Karpas-422 (cell line): ENCODE results near the gene PTGR3. TPM values are rescaled to one million over a fixed set of nuclear protein-coding genes. Genes with fewer than 3 reads are reported as not detected.

Experiments used
- DNase-seq: peaks from one replicate; pipeline ENCODE4 v3.0.0-alpha.2; 2015
- H2AFZ ChIP-seq: fragments of 200-600 bp; sonication (generic); 2 replicates; pipeline ENCODE4 v1.6.1; 2014; ENCODE audit warnings: antibody characterized with exemption, low read length, mixed read lengths
- H3K27ac ChIP-seq: fragments of 200-600 bp; sonication (generic); 2 replicates; pipeline ENCODE4 v1.5.1; 2014; ENCODE audit warnings: mild to moderate bottlenecking, low read length, moderate library complexity
- H3K27me3 ChIP-seq: fragments of 200-600 bp; sonication (generic); 2 replicates; pipeline ENCODE4 v1.6.1; 2014; ENCODE audit warnings: low read length, mixed read lengths
- H3K36me3 ChIP-seq: fragments of 200-600 bp; sonication (generic); 2 replicates; pipeline ENCODE4 v1.6.1; 2014; ENCODE audit warnings: low read length, mixed read lengths; ENCODE audit not compliant: insufficient read depth
- H3K4me1 ChIP-seq: fragments of 200-600 bp; sonication (generic); 2 replicates; pipeline ENCODE4 v1.6.1; 2014; ENCODE audit warnings: mild to moderate bottlenecking, low read length, mixed read lengths
- H3K4me2 ChIP-seq: fragments of 200-600 bp; sonication (generic); 2 replicates; pipeline ENCODE4 v1.6.1; 2014; ENCODE audit warnings: low read length, low read depth, mild to moderate bottlenecking; ENCODE audit not compliant: poor library complexity, severe bottlenecking
- H3K4me3 ChIP-seq: fragments of 200-600 bp; sonication (generic); 2 replicates; pipeline ENCODE4 v1.5.1; 2014; ENCODE audit warnings: mild to moderate bottlenecking, antibody characterized with exemption, low read length, mixed read lengths
- H3K79me2 ChIP-seq: fragments of 200-600 bp; sonication (generic); 2 replicates; pipeline ENCODE4 v1.6.1; 2014; ENCODE audit warnings: mild to moderate bottlenecking, low read length, mixed read lengths
- H3K9ac ChIP-seq: fragments of 200-600 bp; sonication (generic); 2 replicates; pipeline ENCODE4 v1.6.0; 2014; ENCODE audit warnings: low read length
- H3K9me2 ChIP-seq: fragments of 200-600 bp; sonication (generic), shearing (Covaris generic); replicated peaks from 2 replicates; pipeline ENCODE4 v1.6.0; 2014; ENCODE audit warnings: mild to moderate bottlenecking, low read length, moderate library complexity; ENCODE audit not compliant: insufficient read depth
- H3K9me3 ChIP-seq: fragments of 300-700, 200-600 bp; sonication (generic); 2 replicates; pipeline ENCODE4 v1.6.1; 2014; ENCODE audit warnings: low read length, mixed read lengths
- H4K20me1 ChIP-seq: fragments of 200-600 bp; sonication (generic); 2 replicates; pipeline ENCODE4 v1.6.1; 2014; ENCODE audit warnings: mild to moderate bottlenecking, antibody characterized with exemption, low read length, low read depth; ENCODE audit not compliant: insufficient read depth
- total RNA-seq: library from RNA; depleted of rRNA; stranded (reverse); fragments of >200 nt; shearing (Covaris generic); gene quantifications from 2 replicates; pipeline ENCODE4 v1.2.3, GENCODE V29; 2014; ENCODE audit warnings: low replicate concordance

PTGR3 gene
- total RNA-seq, 1 experiment from 2014 or later, result 6.6 TPM

- Histone ChIP-seq H3K4me2 (no peak overlapping the region), H3K4me3 (no peak overlapping the region)
Observed at GRCh38 chr18:75221397-75221796, 12.5 kb upstream of the PTGR3 start.

DNA sequence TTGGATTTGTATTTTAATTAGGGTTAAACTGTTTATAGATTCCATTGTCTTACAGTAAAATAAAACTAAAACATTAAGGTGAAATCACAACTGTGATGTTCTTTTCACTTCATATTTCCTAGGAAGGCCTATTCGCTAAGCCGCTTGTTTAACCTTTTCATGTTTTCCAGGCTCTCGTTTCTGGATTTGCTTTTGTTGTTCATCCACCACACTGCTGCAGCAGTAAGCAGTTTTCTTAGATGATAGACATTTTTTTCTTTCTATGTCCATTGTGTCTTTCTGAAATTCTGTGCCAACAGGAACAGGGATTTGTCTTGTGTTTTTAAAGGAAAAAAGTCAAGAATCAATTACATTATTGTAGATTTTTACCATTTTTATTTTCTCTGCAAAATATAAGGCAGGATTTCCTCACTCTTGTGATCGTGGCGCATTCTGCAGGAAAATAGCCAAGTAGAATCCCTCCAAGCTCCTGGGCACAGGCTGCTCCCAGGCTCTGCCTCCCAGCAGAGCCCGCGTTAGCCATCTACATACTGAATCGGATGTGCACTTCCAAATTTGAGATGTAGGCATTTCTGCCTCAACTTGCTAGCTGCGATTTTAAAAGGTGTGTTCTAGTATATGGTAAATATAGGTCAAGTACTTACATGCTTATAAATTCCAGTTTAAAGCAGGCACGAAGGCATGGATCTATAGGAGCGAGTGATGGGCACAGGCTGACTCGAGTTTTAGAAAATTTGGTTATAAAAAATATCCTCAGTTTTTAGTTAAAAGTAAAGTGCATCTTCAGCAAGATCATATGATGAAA is 11.8 kb upstream of the PTGR3 start:
- Histone ChIP-seq H2AFZ (no peak overlapping the region), H3K9me2 (no peaks in the 10 kb centered on the region), H3K4me3 (no peak overlapping the region), H3K4me2 (no peak overlapping the region), H3K36me3 (no peaks in the 10 kb centered on the region), H3K79me2 (no peaks in the 10 kb centered on the region), H3K4me1 (no peaks in the 10 kb centered on the region), H3K9me3 (no peaks in the 10 kb centered on the region), H3K27me3 (no peaks in the 10 kb centered on the region), H4K20me1 (peaks cover 45% of the 10 kb centered on the region), H3K27ac (no peak overlapping the region), H3K9ac (no peak overlapping the region)
- no peak for DNase-seq

More at GRCh38 chr18:75221397-75221796, 12.5 kb upstream of the PTGR3 start:
- H3K9me2 ChIP-seq, result no peaks in the 10 kb centered on the region
- H3K9ac ChIP-seq, result no peak overlapping the region
- no peaks in the 10 kb centered on the region for H3K9me3 ChIP-seq
- no peaks in the 10 kb centered on the region for H3K27me3 ChIP-seq
- H3K79me2 ChIP-seq, result no peaks in the 10 kb centered on the region
- H3K36me3 ChIP-seq, result no peaks in the 10 kb centered on the region
- peaks cover 45% of the 10 kb centered on the region for H4K20me1 ChIP-seq
- H3K27ac ChIP-seq, result no peak overlapping the region
- no peak overlapping the region for H2AFZ ChIP-seq
- no peaks in the 10 kb centered on the region for H3K4me1 ChIP-seq
- no peak for DNase-seq

- Histone ChIP-seq H3K4me3 (no peak overlapping the region), H2AFZ (no peak overlapping the region), H3K9me3 (no peaks in the 10 kb centered on the region), H3K79me2 (no peaks in the 10 kb centered on the region), H3K36me3 (no peaks in the 10 kb centered on the region), H3K4me1 (no peaks in the 10 kb centered on the region), H3K27me3 (no peaks in the 10 kb centered on the region), H3K27ac (no peak overlapping the region), H3K4me2 (no peak overlapping the region), H4K20me1 (peaks cover 45% of the 10 kb centered on the region), H3K9me2 (no peaks in the 10 kb centered on the region), H3K9ac (no peak overlapping the region)
- DNase-seq, result no peak
Observed at GRCh38 chr18:75219745-75220375, 10.9 kb upstream of the PTGR3 start.

DNA sequence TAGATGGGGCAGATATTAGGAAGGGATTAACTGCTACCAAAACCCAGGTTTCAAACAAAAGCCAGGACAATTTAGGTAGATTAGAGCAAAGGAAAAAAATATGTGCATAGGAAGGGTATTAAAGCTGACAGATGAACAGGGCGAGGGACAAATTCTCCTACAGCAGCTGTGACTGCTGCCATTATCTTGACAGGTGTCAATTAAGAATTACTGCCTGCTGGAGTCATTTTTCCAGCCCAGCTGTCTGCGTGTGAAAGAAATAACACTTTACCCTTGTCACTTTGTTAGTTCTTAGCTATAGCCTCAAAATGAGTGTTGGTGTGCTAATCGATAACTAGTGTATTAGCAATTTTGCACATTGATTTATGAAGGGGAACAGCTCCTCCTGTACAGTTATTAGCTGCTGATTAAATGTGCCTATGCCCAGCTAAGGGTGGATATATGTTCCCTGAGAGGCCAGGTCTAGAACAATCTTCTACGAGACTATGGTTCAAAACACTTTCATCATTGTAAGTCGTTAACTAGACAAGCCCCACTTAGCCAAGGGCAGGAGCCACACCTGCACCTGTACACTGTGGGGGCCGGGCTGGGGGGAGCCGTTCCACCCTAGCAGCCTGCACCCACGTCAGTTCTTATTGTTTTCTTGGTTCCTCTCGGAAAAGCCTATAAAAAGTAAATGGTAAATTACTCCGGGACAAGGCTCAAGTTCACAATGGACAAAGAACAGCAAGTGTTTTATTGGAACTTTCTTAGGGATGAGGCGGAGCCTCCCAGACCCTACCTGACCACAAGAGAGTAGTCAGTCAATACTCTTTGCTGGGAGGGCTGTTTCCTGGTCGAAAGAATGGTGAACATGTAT is 9.4 kb upstream of the PTGR3 start:
- Histone ChIP-seq H3K4me1 (no peaks in the 10 kb centered on the region), H2AFZ (no peak overlapping the region), H4K20me1 (peaks cover 36% of the 10 kb centered on the region), H3K27me3 (no peaks in the 10 kb centered on the region), H3K9me3 (no peaks in the 10 kb centered on the region), H3K79me2 (no peaks in the 10 kb centered on the region), H3K4me2 (no peak overlapping the region), H3K4me3 (no peak overlapping the region), H3K36me3 (no peaks in the 10 kb centered on the region), H3K9me2 (no peaks in the 10 kb centered on the region), H3K27ac (no peak overlapping the region), H3K9ac (no peak overlapping the region)
- no peak for DNase-seq

- Histone ChIP-seq H2AFZ (no peak overlapping the region), H3K4me2 (no peak overlapping the region), H3K36me3 (no peaks in the 10 kb centered on the region), H3K9ac (no peak overlapping the region), H3K79me2 (no peaks in the 10 kb centered on the region), H3K27me3 (no peaks in the 10 kb centered on the region), H3K4me3 (no peak overlapping the region), H3K9me2 (no peaks in the 10 kb centered on the region), H4K20me1 (peaks cover 34% of the 10 kb centered on the region), H3K4me1 (peaks cover 3% of the 10 kb centered on the region), H3K27ac (no peak overlapping the region), H3K9me3 (no peaks in the 10 kb centered on the region)
- DNase-seq, result no peak
Observed at GRCh38 chr18:75216911-75217689, 8.2 kb upstream of the PTGR3 start.

- no peak overlapping the region for H3K9ac ChIP-seq
- H3K36me3 ChIP-seq, result no peaks in the 10 kb centered on the region
- no peaks in the 10 kb centered on the region for H3K9me3 ChIP-seq
- no peaks in the 10 kb centered on the region for H3K27me3 ChIP-seq
- no peak overlapping the region for H3K27ac ChIP-seq
- H3K4me2 ChIP-seq, result no peak overlapping the region
- H3K4me3 ChIP-seq, result no peak overlapping the region
- no peaks in the 10 kb centered on the region for H3K9me2 ChIP-seq
- no peak overlapping the region for H2AFZ ChIP-seq
- peaks cover 6% of the 10 kb centered on the region for H3K4me1 ChIP-seq
- no peaks in the 10 kb centered on the region for H3K79me2 ChIP-seq
- peaks cover 34% of the 10 kb centered on the region for H4K20me1 ChIP-seq
- DNase-seq, result no peak
Observed at GRCh38 chr18:75216212-75216910, 7.4 kb upstream of the PTGR3 start.

- H3K9ac ChIP-seq, result no peak overlapping the region
- peaks cover 6% of the 10 kb centered on the region for H3K4me1 ChIP-seq
- no peaks in the 10 kb centered on the region for H3K9me3 ChIP-seq
- no peaks in the 10 kb centered on the region for H3K79me2 ChIP-seq
- peaks cover 30% of the 10 kb centered on the region for H4K20me1 ChIP-seq
- no peak overlapping the region for H3K4me3 ChIP-seq
- H3K4me2 ChIP-seq, result no peak overlapping the region
- H3K27ac ChIP-seq, result no peak overlapping the region
- no peak overlapping the region for H2AFZ ChIP-seq
- no peaks in the 10 kb centered on the region for H3K9me2 ChIP-seq
- DNase-seq, result no peak
- no peaks in the 10 kb centered on the region for H3K36me3 ChIP-seq
- H3K27me3 ChIP-seq, result no peaks in the 10 kb centered on the region
Observed at GRCh38 chr18:75215663-75216062, 6.7 kb upstream of the PTGR3 start.
